Fibroblast of villous mesenchyme (primary cell): Measurements from ENCODE around the gene NEK1. TPM values are rescaled to one million over a fixed set of nuclear protein-coding genes. Genes with fewer than 3 reads are reported as not detected.
A peak's percentile ranks its signal among the peaks of the same experiment; 100 is the strongest.
"Not testable (repeated sequence)": the region's sequence is repeated elsewhere in the genome, so short reads cannot be mapped to it uniquely, and the experiment has no call there.

Experiments used
- DNase-seq: peaks from one replicate; pipeline ENCODE4 v3.0.0-alpha.2; 2010; ENCODE audit warnings: low read depth
- H3K4me3 ChIP-seq: 2 replicates; pipeline ENCODE4 v1.5.1; 2011; ENCODE audit warnings: low read depth, mild to moderate bottlenecking, low read length
- CTCF ChIP-seq: IDR thresholded peaks from 2 replicates; pipeline ENCODE4 v1.5.1; 2012; ENCODE audit warnings: low read depth, mild to moderate bottlenecking, low read length; ENCODE audit not compliant: insufficient read depth
- total RNA-seq: library from RNA; depleted of rRNA; stranded (reverse); fragments of >200 nt; gene quantifications from 2 replicates; pipeline ENCODE4 v1.2.3, GENCODE V29; 2012

NEK1 gene
- total RNA-seq, 1 donor: 11.2 TPM

GRCh38 chr4:169571435-169571834 lies 40.9 kb downstream of the NEK1 start:
- no peak for DNase-seq
- TF ChIP-seq CTCF: no peak
- no peak overlapping the region for H3K4me3 ChIP-seq

GRCh38 chr4:169571012-169571411 lies 41.4 kb downstream of the NEK1 start:
- H3K4me3 ChIP-seq, DNase-seq: not testable (repeated sequence)

- not testable (repeated sequence) for H3K4me3 ChIP-seq, DNase-seq
These were observed 42.1 kb downstream of the NEK1 start for GRCh38 chr4:169570266-169570665.

- not testable (repeated sequence) for H3K4me3 ChIP-seq, DNase-seq
These were observed 43.2 kb downstream of the NEK1 start for GRCh38 chr4:169569188-169569587.

GRCh38 chr4:169567916-169568315 lies 44.5 kb downstream of the NEK1 start:
- no peak for DNase-seq
- no peak for TF ChIP-seq CTCF
- no peak overlapping the region for H3K4me3 ChIP-seq

GRCh38 chr4:169566021-169566818 lies 46.2 kb downstream of the NEK1 start:
- DNase-seq: peak; percentile 67
- TF ChIP-seq CTCF: peak; percentile 68
- no peak overlapping the region for H3K4me3 ChIP-seq

GRCh38 chr4:169565606-169566005 lies 46.8 kb downstream of the NEK1 start:
- DNase-seq: no peak
- no peak for TF ChIP-seq CTCF
- no peak overlapping the region for H3K4me3 ChIP-seq

- no peak for TF ChIP-seq CTCF
- H3K4me3 ChIP-seq: no peak overlapping the region
- DNase-seq: peak; percentile 7
These were observed 55.2 kb downstream of the NEK1 start for GRCh38 chr4:169557061-169557636.

- not testable (repeated sequence) for DNase-seq, H3K4me3 ChIP-seq
These were observed 65.8 kb downstream of the NEK1 start for GRCh38 chr4:169546548-169546947.
